HG03108 (cell line): Measurements from ENCODE around the gene PTPRG.

Experiments used
- ATAC-seq: cut with Tn5 transposase; IDR thresholded peaks from one replicate; pipeline ENCODE4 v1.9.1; 2021; ENCODE audit warnings: moderate library complexity; ENCODE audit not compliant: unreplicated experiment

Gene PTPRG

GRCh38 chr3:62193586-62194345, 632.4 kb downstream of the PTPRG start:
- ATAC-seq: no peak

GRCh38 chr3:62197350-62198012, 636.1 kb downstream of the PTPRG start:
- ATAC-seq: no peak

GRCh38 chr3:62199126-62199525, 637.8 kb downstream of the PTPRG start:
- ATAC-seq: no peak

GRCh38 chr3:62201438-62202035, 640.2 kb downstream of the PTPRG start:
- ATAC-seq: no peak

GRCh38 chr3:62203152-62203551, 641.8 kb downstream of the PTPRG start:
- no peak for ATAC-seq

GRCh38 chr3:62203561-62203960, 642.2 kb downstream of the PTPRG start:
- no peak for ATAC-seq

GRCh38 chr3:62207197-62207596, 645.8 kb downstream of the PTPRG start:
- no peak for ATAC-seq

GRCh38 chr3:62208385-62208784, 647.0 kb downstream of the PTPRG start:
- ATAC-seq: no peak

GRCh38 chr3:62209101-62209500, 647.7 kb downstream of the PTPRG start:
- ATAC-seq: no peak

- no peak for ATAC-seq
These were observed 648.6 kb downstream of the PTPRG start for GRCh38 chr3:62210011-62210410.

GRCh38 chr3:62211675-62212429, 650.5 kb downstream of the PTPRG start:
- ATAC-seq: no peak

- no peak for ATAC-seq
These were observed 653.5 kb downstream of the PTPRG start for GRCh38 chr3:62214850-62215249.

- no peak for ATAC-seq
These were observed 659.2 kb downstream of the PTPRG start for GRCh38 chr3:62220616-62221015.

GRCh38 chr3:62225051-62225450, 663.7 kb downstream of the PTPRG start:
- ATAC-seq: no peak

- ATAC-seq: no peak
These were observed 665.4 kb downstream of the PTPRG start for GRCh38 chr3:62226601-62227339.

GRCh38 chr3:62228467-62228866, 667.1 kb downstream of the PTPRG start:
- ATAC-seq: no peak

GRCh38 chr3:62229211-62229610, 667.8 kb downstream of the PTPRG start:
- no peak for ATAC-seq

- ATAC-seq: no peak
These were observed 668.5 kb downstream of the PTPRG start for GRCh38 chr3:62229908-62230307.

- ATAC-seq: no peak
These were observed 671.7 kb downstream of the PTPRG start for GRCh38 chr3:62233065-62233464.

GRCh38 chr3:62236016-62236415, 674.6 kb downstream of the PTPRG start:
- no peak for ATAC-seq
